ENCODE data around the gene SPATS2L.

GRCh38 chr2:200506679-200507078 lies 200.2 kb downstream of the SPATS2L start:
- TF ChIP-seq CTCF (IDR thresholded peaks at IDR 0.05; ENCODE audit: low read depth, low read length) = no peak
- no peak for TF ChIP-seq POLR2A (IDR thresholded peaks at IDR 0.05; ENCODE audit: extremely low read depth, insufficient read length)
- TF ChIP-seq MAX (IDR thresholded peaks at IDR 0.05; ENCODE audit: low read depth, low read length) = no peak
